Nephron (organoid): ENCODE data around the gene EID3.
"Not testable (repeated sequence)": the region's sequence is repeated elsewhere in the genome, so short reads cannot be mapped to it uniquely, and the experiment has no call there.

ENCODE experiments used
- H3K27ac Mint-ChIP-seq, 3 experiments: 2 replicates each; pipeline ENCODE4 v1.8.0; 2020; ENCODE audit warnings: mixed read lengths in 3 of 3, mild to moderate bottlenecking in 2 of 3, moderate library complexity in 1 of 3
- H3K27me3 Mint-ChIP-seq: 2 replicates; pipeline ENCODE4 v1.8.0; 2021; ENCODE audit warnings: low read depth, mild to moderate bottlenecking, moderate library complexity, mixed read lengths
- H3K36me3 Mint-ChIP-seq: 2 replicates; pipeline ENCODE4 v1.8.0; 2020; ENCODE audit warnings: low read depth, mixed read lengths
- H3K4me1 Mint-ChIP-seq: 2 replicates; pipeline ENCODE4 v1.8.0; 2020; ENCODE audit warnings: mixed read lengths
- H3K4me3 Mint-ChIP-seq, 3 experiments: 2 replicates each; pipeline ENCODE4 v1.8.0; 2020; ENCODE audit warnings: mild to moderate bottlenecking in 3 of 3, mixed read lengths in 3 of 3, moderate library complexity in 2 of 3
- H3K9me3 Mint-ChIP-seq: 2 replicates; pipeline ENCODE4 v1.8.0; 2020; ENCODE audit warnings: mixed read lengths
- TF ChIP-seq, protein P1 (sequence below), 3 experiments: fragments of 200-600 bp; sonication (generic); IDR thresholded peaks; one replicate each; pipeline ENCODE4 v1.5.0; 2021; ENCODE audit warnings: antibody characterized with exemption in 3 of 3; ENCODE audit not compliant: unreplicated experiment in 3 of 3

Gene EID3

DNA sequence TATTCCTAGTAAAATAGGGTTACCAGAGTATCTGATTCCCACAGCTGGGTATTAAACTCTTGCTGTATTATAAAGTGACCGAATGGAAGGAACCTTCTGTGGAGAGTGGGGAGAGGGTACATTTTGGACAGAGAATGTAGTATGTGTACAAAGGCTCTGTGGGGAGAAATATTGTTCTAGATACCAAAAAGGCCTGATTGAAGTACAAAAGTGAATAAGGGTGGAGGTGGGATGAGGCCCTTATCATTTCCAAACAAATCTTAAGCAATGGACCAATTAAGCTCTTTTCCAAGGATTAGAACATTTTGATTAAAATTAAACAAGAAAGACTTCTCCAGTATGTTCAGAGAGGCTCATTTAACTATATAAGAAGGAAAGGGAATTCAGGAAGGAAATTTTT lies 20.4 kb downstream of the EID3 start:
- Mint-ChIP-seq H3K4me1 (no peaks in the 10 kb centered on the region), H3K27ac (no peak overlapping the region), H3K36me3 (peaks cover 72% of the 10 kb centered on the region), H3K4me3 (no peak overlapping the region), H3K9me3 (peaks cover 3% of the 10 kb centered on the region), H3K27me3 (no peaks in the 10 kb centered on the region)
- TF ChIP-seq, protein P1, sequence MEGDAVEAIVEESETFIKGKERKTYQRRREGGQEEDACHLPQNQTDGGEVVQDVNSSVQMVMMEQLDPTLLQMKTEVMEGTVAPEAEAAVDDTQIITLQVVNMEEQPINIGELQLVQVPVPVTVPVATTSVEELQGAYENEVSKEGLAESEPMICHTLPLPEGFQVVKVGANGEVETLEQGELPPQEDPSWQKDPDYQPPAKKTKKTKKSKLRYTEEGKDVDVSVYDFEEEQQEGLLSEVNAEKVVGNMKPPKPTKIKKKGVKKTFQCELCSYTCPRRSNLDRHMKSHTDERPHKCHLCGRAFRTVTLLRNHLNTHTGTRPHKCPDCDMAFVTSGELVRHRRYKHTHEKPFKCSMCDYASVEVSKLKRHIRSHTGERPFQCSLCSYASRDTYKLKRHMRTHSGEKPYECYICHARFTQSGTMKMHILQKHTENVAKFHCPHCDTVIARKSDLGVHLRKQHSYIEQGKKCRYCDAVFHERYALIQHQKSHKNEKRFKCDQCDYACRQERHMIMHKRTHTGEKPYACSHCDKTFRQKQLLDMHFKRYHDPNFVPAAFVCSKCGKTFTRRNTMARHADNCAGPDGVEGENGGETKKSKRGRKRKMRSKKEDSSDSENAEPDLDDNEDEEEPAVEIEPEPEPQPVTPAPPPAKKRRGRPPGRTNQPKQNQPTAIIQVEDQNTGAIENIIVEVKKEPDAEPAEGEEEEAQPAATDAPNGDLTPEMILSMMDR (IDR thresholded peaks at IDR 0.05; ENCODE audit: unreplicated experiment in 3 of 3), result no peak

DNA sequence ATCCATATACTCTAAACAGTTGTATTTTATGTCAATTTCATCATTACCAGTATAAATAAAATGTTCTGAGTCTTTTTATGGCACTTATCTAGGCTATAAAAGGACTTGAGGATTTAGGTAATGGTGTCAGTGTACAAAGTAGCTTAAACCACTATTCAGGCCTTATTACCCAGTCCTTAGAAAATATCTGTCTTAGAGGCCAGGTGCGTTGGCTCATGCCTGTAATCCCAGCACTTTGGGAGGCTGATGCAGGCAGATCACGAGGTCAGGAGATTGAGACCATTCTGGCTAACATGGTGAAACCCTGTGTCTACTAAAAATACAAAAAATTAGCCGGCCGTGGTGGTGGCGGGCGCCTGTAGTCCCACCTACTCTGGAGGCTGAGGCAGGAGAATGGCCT lies 24.7 kb downstream of the EID3 start:
- not testable (repeated sequence) for H3K27ac Mint-ChIP-seq, H3K4me1 Mint-ChIP-seq, H3K27me3 Mint-ChIP-seq, H3K9me3 Mint-ChIP-seq, H3K4me3 Mint-ChIP-seq
- peaks cover 45% of the 10 kb centered on the region for H3K36me3 Mint-ChIP-seq

DNA sequence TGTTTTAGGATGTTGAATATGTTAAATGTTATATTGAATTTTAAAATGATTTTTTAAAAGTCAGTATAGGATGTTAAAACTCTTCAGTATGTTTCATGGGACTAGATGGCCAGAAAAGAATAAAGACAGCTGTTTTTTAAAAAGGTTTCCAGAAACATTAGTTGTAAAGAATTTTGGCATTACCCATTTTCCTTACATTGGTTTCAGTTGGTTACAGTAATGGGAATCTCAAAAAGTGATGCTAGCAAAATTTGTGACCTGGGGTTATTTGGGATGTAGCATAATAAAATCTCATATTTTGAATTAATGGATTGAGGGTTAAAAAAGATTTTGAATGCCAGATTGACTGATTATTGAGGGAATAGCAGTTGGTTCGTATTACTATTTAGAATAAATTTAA lies 25.3 kb downstream of the EID3 start:
- TF ChIP-seq, protein P1 (IDR thresholded peaks at IDR 0.05; ENCODE audit: unreplicated experiment in 3 of 3), result no peak
- no peaks in the 10 kb centered on the region for H3K27me3 Mint-ChIP-seq
- H3K27ac Mint-ChIP-seq, result no peak overlapping the region
- H3K4me3 Mint-ChIP-seq, result no peak overlapping the region
- no peaks in the 10 kb centered on the region for H3K4me1 Mint-ChIP-seq
- peaks cover 3% of the 10 kb centered on the region for H3K9me3 Mint-ChIP-seq
- peaks cover 46% of the 10 kb centered on the region for H3K36me3 Mint-ChIP-seq

DNA sequence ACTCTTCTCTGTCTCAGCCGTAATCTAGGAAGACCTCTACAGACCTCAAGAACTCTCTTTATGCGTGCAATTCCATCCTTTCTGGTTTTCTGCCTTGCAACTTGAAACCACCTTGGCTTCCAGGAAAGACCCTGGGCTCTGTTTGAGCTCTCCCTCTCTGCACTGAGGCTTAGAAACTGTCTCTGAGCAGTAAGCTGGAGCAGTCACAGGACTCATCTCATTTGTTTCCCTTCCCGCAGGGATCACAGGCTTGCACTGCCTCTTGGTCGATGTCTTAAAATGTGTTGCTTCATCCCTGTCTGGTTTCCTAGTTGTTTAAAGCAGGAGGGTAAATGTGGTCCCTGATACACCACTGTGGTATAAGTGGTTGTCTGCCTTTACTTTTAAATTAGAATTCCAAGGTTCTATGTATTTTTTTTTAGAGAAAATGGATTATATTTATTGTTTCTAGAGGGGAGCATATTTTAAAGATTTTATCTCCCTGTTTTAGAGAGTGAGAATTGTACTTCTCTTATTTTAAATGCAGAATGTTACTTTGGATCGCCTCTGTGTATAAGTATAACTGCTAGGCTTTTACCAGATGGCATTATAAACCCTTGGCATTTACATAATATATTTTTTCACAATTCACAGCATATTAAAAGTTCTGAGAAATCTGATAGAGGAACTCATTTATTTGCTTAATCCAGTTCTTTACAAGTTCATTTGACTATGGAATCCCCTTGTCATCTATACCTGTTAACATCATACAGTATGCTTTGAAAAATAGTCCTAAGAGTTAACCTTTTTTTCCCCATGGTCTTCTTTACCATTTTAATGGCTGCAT lies 26.4 kb downstream of the EID3 start:
- Mint-ChIP-seq H3K9me3 (no peaks in the 10 kb centered on the region), H3K36me3 (peaks cover 40% of the 10 kb centered on the region), H3K27ac (no peak overlapping the region), H3K4me3 (no peak overlapping the region), H3K4me1 (no peaks in the 10 kb centered on the region), H3K27me3 (no peaks in the 10 kb centered on the region)
- TF ChIP-seq, protein P1 (IDR thresholded peaks at IDR 0.05; ENCODE audit: unreplicated experiment in 3 of 3), result no peak

DNA sequence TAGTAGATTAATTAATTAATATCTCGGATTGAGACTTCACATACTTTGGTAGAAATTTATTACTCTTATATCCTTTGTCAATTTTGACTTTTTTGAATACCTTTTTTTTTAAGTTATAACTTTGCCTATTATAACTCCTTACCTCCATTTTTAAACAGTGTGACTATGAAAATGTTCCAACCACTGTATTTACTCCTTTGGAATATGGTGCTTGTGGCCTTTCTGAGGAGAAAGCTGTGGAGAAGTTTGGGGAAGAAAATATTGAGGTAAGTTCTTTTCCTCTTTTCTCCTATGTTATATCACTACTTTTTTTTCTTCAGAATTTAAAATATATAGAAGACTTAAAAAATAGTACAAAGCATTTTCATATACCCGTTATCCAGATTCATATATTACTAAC lies 27.8 kb downstream of the EID3 start:
- Mint-ChIP-seq H3K27me3 (no peaks in the 10 kb centered on the region), H3K4me1 (no peaks in the 10 kb centered on the region), H3K27ac (no peak overlapping the region), H3K4me3 (no peak overlapping the region), H3K9me3 (no peaks in the 10 kb centered on the region), H3K36me3 (peaks cover 37% of the 10 kb centered on the region)
- TF ChIP-seq, protein P1 (IDR thresholded peaks at IDR 0.05; ENCODE audit: unreplicated experiment in 3 of 3), result no peak

DNA sequence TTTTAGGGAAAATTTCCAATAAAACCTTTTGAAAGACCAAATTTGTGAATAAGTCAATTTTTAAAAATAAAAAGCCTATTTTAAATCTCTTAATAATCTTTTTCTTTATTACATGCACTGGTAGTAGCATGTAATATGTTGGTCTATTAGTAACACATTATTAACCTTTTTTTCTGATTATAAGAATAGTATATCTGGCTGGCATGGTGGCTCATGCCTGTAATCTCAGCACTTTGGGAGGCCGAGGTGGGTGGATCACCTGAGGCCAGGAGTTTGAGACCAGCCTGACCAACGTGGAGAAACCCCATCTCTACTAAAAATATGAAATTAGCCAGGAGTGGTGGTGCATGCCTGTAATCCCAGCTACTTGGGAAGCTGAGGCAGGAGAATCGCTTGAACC lies 28.7 kb downstream of the EID3 start:
- H3K4me1 Mint-ChIP-seq, result not testable (repeated sequence)

DNA sequence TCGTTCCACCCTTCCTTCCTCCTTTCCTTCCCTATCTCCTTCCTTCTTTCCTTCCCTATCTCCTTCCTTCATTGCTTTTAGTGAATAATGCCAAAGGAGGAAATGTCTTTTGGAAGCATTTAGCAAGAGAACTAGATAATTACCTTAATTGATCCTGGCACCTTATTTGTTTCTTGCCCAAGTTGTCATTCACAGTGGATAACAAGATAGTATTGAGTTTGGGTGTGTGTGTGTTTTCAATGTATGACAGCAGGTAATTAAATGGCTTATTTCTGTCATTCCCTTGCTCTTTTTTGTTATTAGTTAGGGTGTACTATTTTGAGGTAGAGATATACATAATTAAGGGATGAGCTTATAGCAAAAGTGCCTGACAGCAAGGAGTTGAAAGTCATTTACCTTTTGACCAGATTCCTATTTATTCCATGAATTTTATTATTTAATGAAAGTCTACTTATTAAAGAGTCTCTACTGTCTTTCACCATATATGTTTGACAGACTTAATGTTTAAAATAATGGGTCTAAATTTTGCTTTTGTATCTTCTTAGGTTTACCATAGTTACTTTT lies 30.2 kb downstream of the EID3 start:
- H3K27ac Mint-ChIP-seq, result no peak overlapping the region

More for the DNA sequence above, 28.7 kb downstream of the EID3 start:
- H3K4me3 Mint-ChIP-seq, H3K27ac Mint-ChIP-seq, H3K9me3 Mint-ChIP-seq, H3K27me3 Mint-ChIP-seq: not testable (repeated sequence)
- H3K36me3 Mint-ChIP-seq, result peaks cover 36% of the 10 kb centered on the region

More for the DNA sequence above, 30.2 kb downstream of the EID3 start:
- H3K4me1 Mint-ChIP-seq, result no peaks in the 10 kb centered on the region
- H3K27me3 Mint-ChIP-seq, result no peaks in the 10 kb centered on the region
- TF ChIP-seq, protein P1 (IDR thresholded peaks at IDR 0.05; ENCODE audit: unreplicated experiment in 3 of 3), result no peak
- peaks cover 31% of the 10 kb centered on the region for H3K36me3 Mint-ChIP-seq
- H3K4me3 Mint-ChIP-seq, result no peak overlapping the region
- H3K9me3 Mint-ChIP-seq, result no peaks in the 10 kb centered on the region
